GM12878 (cell line): ENCODE results near the gene BDP1.
"Not testable (repeated sequence)": the region's sequence is repeated elsewhere in the genome, so short reads cannot be mapped to it uniquely, and the experiment has no call there.

Experiments used
- JUNB ChIP-seq: IDR thresholded peaks from 2 replicates; pipeline ENCODE4 v1.6.1; 2016; ENCODE audit warnings: antibody characterized with exemption, mild to moderate bottlenecking
- NFIC ChIP-seq: IDR thresholded peaks from 2 replicates; pipeline ENCODE4 v1.6.1; 2012; ENCODE audit warnings: low read depth, mild to moderate bottlenecking, inconsistent platforms, low read length, moderate library complexity
- SREBF2 ChIP-seq: IDR thresholded peaks from 2 replicates; pipeline ENCODE4 v1.6.1; 2012; ENCODE audit warnings: mild to moderate bottlenecking, low read length
- TF ChIP-seq, protein P1 (sequence below), 3 experiments: IDR thresholded peaks in 2 of 3; conservative IDR thresholded peaks in 1 of 3; 2 replicates each; pipeline ENCODE4 v1.5.1; 2011; ENCODE audit warnings: low read depth in 3 of 3, low read length in 3 of 3, mild to moderate bottlenecking in 3 of 3, control low read depth in 2 of 3, moderate library complexity in 2 of 3, inconsistent platforms in 1 of 3, mixed read lengths in 1 of 3; ENCODE audit not compliant: control insufficient read depth in 2 of 3, insufficient read depth in 1 of 3; ENCODE audit errors: extremely low read depth in 1 of 3
- TF ChIP-seq, protein P2 (sequence below): fragments of 450-650 bp; formaldehyde crosslinking; IDR thresholded peaks from 2 replicates; pipeline ENCODE4 v1.5.0; 2022; ENCODE audit warnings: mild to moderate bottlenecking, missing genetic modification characterization
- TF ChIP-seq, protein P3 (sequence below): fragments of 450-650 bp; IDR thresholded peaks from 2 replicates; pipeline ENCODE4 v1.6.1; 2016; ENCODE audit warnings: mild to moderate bottlenecking, moderate library complexity, borderline replicate concordance
- TF ChIP-seq, protein P4 (sequence below): IDR thresholded peaks from 2 replicates; pipeline ENCODE4 v1.6.1; 2012; ENCODE audit warnings: mild to moderate bottlenecking, low read depth, low read length

DNA sequence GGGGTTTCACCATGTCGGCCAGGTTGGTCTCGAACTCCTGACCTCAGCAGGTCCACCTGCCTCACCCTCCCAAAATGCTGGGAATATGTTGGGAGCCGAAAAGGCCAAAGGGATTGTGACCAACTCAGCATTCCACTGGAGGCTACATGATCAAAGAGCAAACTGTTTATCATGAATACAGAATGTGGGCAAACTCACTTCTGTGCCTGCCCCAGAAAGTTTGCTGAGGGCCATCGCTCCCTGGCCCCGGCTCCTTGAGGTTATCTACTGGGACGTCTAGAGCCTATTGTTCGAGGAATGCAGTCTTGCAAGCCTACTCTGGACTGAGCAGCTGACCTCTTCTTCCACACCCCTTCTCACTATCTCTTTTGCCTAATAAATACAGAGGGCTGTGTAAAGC is 116.4 kb downstream of the BDP1 start:
- TF ChIP-seq, protein P1, sequence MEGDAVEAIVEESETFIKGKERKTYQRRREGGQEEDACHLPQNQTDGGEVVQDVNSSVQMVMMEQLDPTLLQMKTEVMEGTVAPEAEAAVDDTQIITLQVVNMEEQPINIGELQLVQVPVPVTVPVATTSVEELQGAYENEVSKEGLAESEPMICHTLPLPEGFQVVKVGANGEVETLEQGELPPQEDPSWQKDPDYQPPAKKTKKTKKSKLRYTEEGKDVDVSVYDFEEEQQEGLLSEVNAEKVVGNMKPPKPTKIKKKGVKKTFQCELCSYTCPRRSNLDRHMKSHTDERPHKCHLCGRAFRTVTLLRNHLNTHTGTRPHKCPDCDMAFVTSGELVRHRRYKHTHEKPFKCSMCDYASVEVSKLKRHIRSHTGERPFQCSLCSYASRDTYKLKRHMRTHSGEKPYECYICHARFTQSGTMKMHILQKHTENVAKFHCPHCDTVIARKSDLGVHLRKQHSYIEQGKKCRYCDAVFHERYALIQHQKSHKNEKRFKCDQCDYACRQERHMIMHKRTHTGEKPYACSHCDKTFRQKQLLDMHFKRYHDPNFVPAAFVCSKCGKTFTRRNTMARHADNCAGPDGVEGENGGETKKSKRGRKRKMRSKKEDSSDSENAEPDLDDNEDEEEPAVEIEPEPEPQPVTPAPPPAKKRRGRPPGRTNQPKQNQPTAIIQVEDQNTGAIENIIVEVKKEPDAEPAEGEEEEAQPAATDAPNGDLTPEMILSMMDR (IDR thresholded peaks at IDR 0.05 in 2 of 3, conservative IDR thresholded peaks at IDR 0.05 in 1 of 3; ENCODE audit: control insufficient read depth in 2 of 3, extremely low read depth in 1 of 3, insufficient read depth in 1 of 3, low read depth in 3 of 3, low read length in 3 of 3), result not testable (repeated sequence)
- TF ChIP-seq NFIC, JUNB, SREBF2: not testable (repeated sequence)
- TF ChIP-seq, protein P2, sequence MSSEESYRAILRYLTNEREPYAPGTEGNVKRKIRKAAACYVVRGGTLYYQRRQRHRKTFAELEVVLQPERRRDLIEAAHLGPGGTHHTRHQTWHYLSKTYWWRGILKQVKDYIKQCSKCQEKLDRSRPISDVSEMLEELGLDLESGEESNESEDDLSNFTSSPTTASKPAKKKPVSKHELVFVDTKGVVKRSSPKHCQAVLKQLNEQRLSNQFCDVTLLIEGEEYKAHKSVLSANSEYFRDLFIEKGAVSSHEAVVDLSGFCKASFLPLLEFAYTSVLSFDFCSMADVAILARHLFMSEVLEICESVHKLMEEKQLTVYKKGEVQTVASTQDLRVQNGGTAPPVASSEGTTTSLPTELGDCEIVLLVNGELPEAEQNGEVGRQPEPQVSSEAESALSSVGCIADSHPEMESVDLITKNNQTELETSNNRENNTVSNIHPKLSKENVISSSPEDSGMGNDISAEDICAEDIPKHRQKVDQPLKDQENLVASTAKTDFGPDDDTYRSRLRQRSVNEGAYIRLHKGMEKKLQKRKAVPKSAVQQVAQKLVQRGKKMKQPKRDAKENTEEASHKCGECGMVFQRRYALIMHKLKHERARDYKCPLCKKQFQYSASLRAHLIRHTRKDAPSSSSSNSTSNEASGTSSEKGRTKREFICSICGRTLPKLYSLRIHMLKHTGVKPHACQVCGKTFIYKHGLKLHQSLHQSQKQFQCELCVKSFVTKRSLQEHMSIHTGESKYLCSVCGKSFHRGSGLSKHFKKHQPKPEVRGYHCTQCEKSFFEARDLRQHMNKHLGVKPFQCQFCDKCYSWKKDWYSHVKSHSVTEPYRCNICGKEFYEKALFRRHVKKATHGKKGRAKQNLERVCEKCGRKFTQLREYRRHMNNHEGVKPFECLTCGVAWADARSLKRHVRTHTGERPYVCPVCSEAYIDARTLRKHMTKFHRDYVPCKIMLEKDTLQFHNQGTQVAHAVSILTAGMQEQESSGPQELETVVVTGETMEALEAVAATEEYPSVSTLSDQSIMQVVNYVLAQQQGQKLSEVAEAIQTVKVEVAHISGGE (CRISPR knock-in tag), result not testable (repeated sequence)
- TF ChIP-seq, protein P3, sequence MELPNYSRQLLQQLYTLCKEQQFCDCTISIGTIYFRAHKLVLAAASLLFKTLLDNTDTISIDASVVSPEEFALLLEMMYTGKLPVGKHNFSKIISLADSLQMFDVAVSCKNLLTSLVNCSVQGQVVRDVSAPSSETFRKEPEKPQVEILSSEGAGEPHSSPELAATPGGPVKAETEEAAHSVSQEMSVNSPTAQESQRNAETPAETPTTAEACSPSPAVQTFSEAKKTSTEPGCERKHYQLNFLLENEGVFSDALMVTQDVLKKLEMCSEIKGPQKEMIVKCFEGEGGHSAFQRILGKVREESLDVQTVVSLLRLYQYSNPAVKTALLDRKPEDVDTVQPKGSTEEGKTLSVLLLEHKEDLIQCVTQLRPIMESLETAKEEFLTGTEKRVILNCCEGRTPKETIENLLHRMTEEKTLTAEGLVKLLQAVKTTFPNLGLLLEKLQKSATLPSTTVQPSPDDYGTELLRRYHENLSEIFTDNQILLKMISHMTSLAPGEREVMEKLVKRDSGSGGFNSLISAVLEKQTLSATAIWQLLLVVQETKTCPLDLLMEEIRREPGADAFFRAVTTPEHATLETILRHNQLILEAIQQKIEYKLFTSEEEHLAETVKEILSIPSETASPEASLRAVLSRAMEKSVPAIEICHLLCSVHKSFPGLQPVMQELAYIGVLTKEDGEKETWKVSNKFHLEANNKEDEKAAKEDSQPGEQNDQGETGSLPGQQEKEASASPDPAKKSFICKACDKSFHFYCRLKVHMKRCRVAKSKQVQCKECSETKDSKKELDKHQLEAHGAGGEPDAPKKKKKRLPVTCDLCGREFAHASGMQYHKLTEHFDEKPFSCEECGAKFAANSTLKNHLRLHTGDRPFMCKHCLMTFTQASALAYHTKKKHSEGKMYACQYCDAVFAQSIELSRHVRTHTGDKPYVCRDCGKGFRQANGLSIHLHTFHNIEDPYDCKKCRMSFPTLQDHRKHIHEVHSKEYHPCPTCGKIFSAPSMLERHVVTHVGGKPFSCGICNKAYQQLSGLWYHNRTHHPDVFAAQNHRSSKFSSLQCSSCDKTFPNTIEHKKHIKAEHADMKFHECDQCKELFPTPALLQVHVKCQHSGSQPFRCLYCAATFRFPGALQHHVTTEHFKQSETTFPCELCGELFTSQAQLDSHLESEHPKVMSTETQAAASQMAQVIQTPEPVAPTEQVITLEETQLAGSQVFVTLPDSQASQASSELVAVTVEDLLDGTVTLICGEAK, result not testable (repeated sequence)
- TF ChIP-seq, protein P4, sequence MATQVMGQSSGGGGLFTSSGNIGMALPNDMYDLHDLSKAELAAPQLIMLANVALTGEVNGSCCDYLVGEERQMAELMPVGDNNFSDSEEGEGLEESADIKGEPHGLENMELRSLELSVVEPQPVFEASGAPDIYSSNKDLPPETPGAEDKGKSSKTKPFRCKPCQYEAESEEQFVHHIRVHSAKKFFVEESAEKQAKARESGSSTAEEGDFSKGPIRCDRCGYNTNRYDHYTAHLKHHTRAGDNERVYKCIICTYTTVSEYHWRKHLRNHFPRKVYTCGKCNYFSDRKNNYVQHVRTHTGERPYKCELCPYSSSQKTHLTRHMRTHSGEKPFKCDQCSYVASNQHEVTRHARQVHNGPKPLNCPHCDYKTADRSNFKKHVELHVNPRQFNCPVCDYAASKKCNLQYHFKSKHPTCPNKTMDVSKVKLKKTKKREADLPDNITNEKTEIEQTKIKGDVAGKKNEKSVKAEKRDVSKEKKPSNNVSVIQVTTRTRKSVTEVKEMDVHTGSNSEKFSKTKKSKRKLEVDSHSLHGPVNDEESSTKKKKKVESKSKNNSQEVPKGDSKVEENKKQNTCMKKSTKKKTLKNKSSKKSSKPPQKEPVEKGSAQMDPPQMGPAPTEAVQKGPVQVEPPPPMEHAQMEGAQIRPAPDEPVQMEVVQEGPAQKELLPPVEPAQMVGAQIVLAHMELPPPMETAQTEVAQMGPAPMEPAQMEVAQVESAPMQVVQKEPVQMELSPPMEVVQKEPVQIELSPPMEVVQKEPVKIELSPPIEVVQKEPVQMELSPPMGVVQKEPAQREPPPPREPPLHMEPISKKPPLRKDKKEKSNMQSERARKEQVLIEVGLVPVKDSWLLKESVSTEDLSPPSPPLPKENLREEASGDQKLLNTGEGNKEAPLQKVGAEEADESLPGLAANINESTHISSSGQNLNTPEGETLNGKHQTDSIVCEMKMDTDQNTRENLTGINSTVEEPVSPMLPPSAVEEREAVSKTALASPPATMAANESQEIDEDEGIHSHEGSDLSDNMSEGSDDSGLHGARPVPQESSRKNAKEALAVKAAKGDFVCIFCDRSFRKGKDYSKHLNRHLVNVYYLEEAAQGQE, result not testable (repeated sequence)
